H1 (cell line): ENCODE measurements around the gene ATF7IP2. TPM values are rescaled to one million over a fixed set of nuclear protein-coding genes. Genes with fewer than 3 reads are reported as not detected.

ENCODE experiments used
- CTCF ChIA-PET: fragments of 300-600 bp; sonication (Branson Sonifier 250); formaldehyde crosslinking; loops from one replicate; lab custom pipeline; 2021; ENCODE audit not compliant: partially characterized antibody; lab: Charles Lee
- POLR2A ChIA-PET: fragments of 300-600 bp; sonication (Branson Sonifier 250); formaldehyde crosslinking; loops from one replicate; lab custom pipeline; 2021; ENCODE audit warnings: inconsistent platforms; ENCODE audit not compliant: partially characterized antibody; lab: Charles Lee
- DNase-seq, 2 experiments: peaks; one replicate each; pipeline versions ENCODE4 v3.0.0 to v3.0.0-alpha.2; 2010 to 2022; ENCODE audit warnings: low spot score in 2 of 2, low read depth in 1 of 2, mixed read lengths in 1 of 2
- FAIRE-seq: peaks from 2 replicates; lab custom pipeline; 2011; peaks lifted over from hg19 to GRCh38; lab: Jason Lieb, UNC
- H2AFZ ChIP-seq: 2 replicates; pipeline ENCODE4 v1.8.1; 2012; ENCODE audit warnings: low read length, inconsistent platforms
- H2AK5ac ChIP-seq: 2 replicates; pipeline ENCODE4 v1.6.1; 2013; ENCODE audit warnings: low read depth, low read length
- H2BK120ac ChIP-seq: replicated peaks from 2 replicates; pipeline ENCODE3; 2013; ENCODE audit warnings: low read depth, low read length, inconsistent platforms
- H2BK12ac ChIP-seq: 2 replicates; pipeline ENCODE4 v1.6.1; 2013; ENCODE audit warnings: low read depth, low read length
- H2BK15ac ChIP-seq: 2 replicates; pipeline ENCODE4 v1.6.1; 2013; ENCODE audit warnings: low read length
- H2BK20ac ChIP-seq: 2 replicates; pipeline ENCODE4 v1.6.1; 2013; ENCODE audit warnings: low read length
- H2BK5ac ChIP-seq: 2 replicates; pipeline ENCODE4 v1.6.1; 2013; ENCODE audit warnings: low read depth, low read length
- H3K14ac ChIP-seq: 2 replicates; pipeline ENCODE4 v1.6.1; 2013; ENCODE audit warnings: inconsistent platforms; ENCODE audit not compliant: insufficient read length
- H3K18ac ChIP-seq: 2 replicates; pipeline ENCODE4 v1.6.1; 2013; ENCODE audit warnings: low read length; ENCODE audit errors: extremely low read depth
- H3K23ac ChIP-seq: 2 replicates; pipeline ENCODE4 v1.6.1; 2013; ENCODE audit warnings: inconsistent platforms; ENCODE audit not compliant: insufficient read length
- H3K23me2 ChIP-seq: 2 replicates; pipeline ENCODE4 v1.6.1; 2013; ENCODE audit warnings: low read depth, low read length
- H3K27ac ChIP-seq: 2 replicates; pipeline ENCODE4 v1.6.1; 2011; ENCODE audit warnings: low read depth, low read length, inconsistent platforms
- H3K27me3 ChIP-seq, 4 experiments: replicated peaks in 1 of 4; 1 replicate in 1 of 4; 2 replicates in 3 of 4; pipeline versions ENCODE4 v1.6.1 to v1.8.1; 2011 to 2013; ENCODE audit warnings: low read length in 3 of 4, mild to moderate bottlenecking in 3 of 4, inconsistent platforms in 2 of 4, mixed read lengths in 2 of 4, moderate library complexity in 1 of 4; ENCODE audit not compliant: control insufficient read depth in 3 of 4, insufficient read depth in 3 of 4; ENCODE audit errors: extremely low read depth in 1 of 4
- H3K36me3 ChIP-seq, 4 experiments: 2 replicates each; pipeline versions ENCODE4 v1.6.1 to v1.8.1; 2011 to 2013; ENCODE audit warnings: mild to moderate bottlenecking in 4 of 4, low read length in 3 of 4, moderate library complexity in 2 of 4, control low read depth in 1 of 4, inconsistent platforms in 1 of 4; ENCODE audit not compliant: insufficient read depth in 4 of 4, control insufficient read depth in 2 of 4
- H3K4ac ChIP-seq: replicated peaks from 2 replicates; pipeline ENCODE3; 2013; ENCODE audit warnings: low read length, low read depth, mixed read lengths, inconsistent platforms; ENCODE audit not compliant: insufficient read length
- H3K4me1 ChIP-seq, 4 experiments: replicated peaks in 1 of 4; 1 replicate in 1 of 4; 2 replicates in 3 of 4; pipeline versions ENCODE4 v1.6.1 to v1.8.1; 2011 to 2013; ENCODE audit warnings: low read length in 3 of 4, inconsistent platforms in 2 of 4, mixed read lengths in 1 of 4; ENCODE audit not compliant: insufficient read depth in 4 of 4, control insufficient read depth in 3 of 4
- H3K4me2 ChIP-seq, 2 experiments: 2 replicates each; pipeline versions ENCODE4 v1.6.1 to v1.8.1; 2011 to 2013; ENCODE audit warnings: low read depth in 2 of 2, low read length in 2 of 2, control low read depth in 1 of 2, inconsistent platforms in 1 of 2, mild to moderate bottlenecking in 1 of 2; ENCODE audit not compliant: insufficient read depth in 1 of 2
- H3K4me3 ChIP-seq, 4 experiments: fragments of 200-600, 300-600 bp in 1 of 4; sonication (generic), shearing (Covaris generic), sonication (Bioruptor Twin) in 1 of 4; 2 replicates each; pipeline versions ENCODE4 v1.5.1 to v1.8.1; 2011 to 2016; ENCODE audit warnings: low read length in 4 of 4, low read depth in 3 of 4, control low read depth in 2 of 4, inconsistent platforms in 2 of 4, mild to moderate bottlenecking in 2 of 4, mixed read lengths in 1 of 4, moderate library complexity in 1 of 4; ENCODE audit not compliant: insufficient read depth in 2 of 4; ENCODE audit errors: extremely low read depth in 1 of 4
- H3K56ac ChIP-seq: replicated peaks from 2 replicates; pipeline ENCODE3; 2013; ENCODE audit warnings: low read depth, mild to moderate bottlenecking, mixed read lengths, low read length, inconsistent platforms; ENCODE audit not compliant: insufficient read length
- H3K79me1 ChIP-seq: 2 replicates; pipeline ENCODE4 v1.6.1; 2013; ENCODE audit warnings: low read depth, low read length, control low read depth
- H3K79me2 ChIP-seq, 2 experiments: 2 replicates each; pipeline versions ENCODE4 v1.6.1 to v1.8.1; 2012 to 2013; ENCODE audit warnings: low read length in 2 of 2, mild to moderate bottlenecking in 2 of 2, inconsistent platforms in 1 of 2; ENCODE audit not compliant: insufficient read depth in 2 of 2, control insufficient read depth in 1 of 2
- H3K9ac ChIP-seq, 4 experiments: replicated peaks in 1 of 4; 1 replicate in 1 of 4; 2 replicates in 3 of 4; pipeline versions ENCODE4 v1.6.1 to v1.8.1; 2011 to 2013; ENCODE audit warnings: low read depth in 3 of 4, low read length in 3 of 4, control low read depth in 2 of 4, mild to moderate bottlenecking in 2 of 4, moderate library complexity in 2 of 4, inconsistent platforms in 1 of 4; ENCODE audit errors: extremely low read depth in 1 of 4
- H3K9me3 ChIP-seq, 2 experiments: 2 replicates each; pipeline versions ENCODE4 v1.6.1 to v1.8.1; 2012 to 2013; ENCODE audit warnings: mild to moderate bottlenecking in 2 of 2, moderate library complexity in 2 of 2, control low read depth in 1 of 2, inconsistent platforms in 1 of 2, low read depth in 1 of 2, low read length in 1 of 2, mixed read lengths in 1 of 2; ENCODE audit not compliant: insufficient read depth in 2 of 2
- H4K20me1 ChIP-seq, 2 experiments: replicated peaks in 1 of 2; 2 replicates each; pipeline versions ENCODE3 to v1.8.1; 2011 to 2013; ENCODE audit warnings: inconsistent platforms in 2 of 2, low read length in 2 of 2, mild to moderate bottlenecking in 1 of 2; ENCODE audit not compliant: insufficient read depth in 2 of 2, control insufficient read depth in 1 of 2
- H4K5ac ChIP-seq: 2 replicates; pipeline ENCODE4 v1.6.1; 2013; ENCODE audit warnings: low read length, low read depth, mixed read lengths, inconsistent platforms; ENCODE audit not compliant: insufficient read length
- H4K8ac ChIP-seq: 2 replicates; pipeline ENCODE4 v1.8.0; 2013; ENCODE audit warnings: mild to moderate bottlenecking, moderate library complexity, low read length, inconsistent platforms; ENCODE audit not compliant: insufficient read depth; ENCODE audit errors: extremely low read depth
- H4K91ac ChIP-seq: replicated peaks from 2 replicates; pipeline ENCODE3; 2013; ENCODE audit warnings: low read length, mixed read lengths, inconsistent platforms; ENCODE audit not compliant: insufficient read length
- ASH2L ChIP-seq: fragments of 200-600, 300-600 bp; sonication (generic); IDR thresholded peaks from one replicate; pipeline ENCODE4 v1.7.1; 2017; ENCODE audit warnings: low read length
- ATF2 ChIP-seq: IDR thresholded peaks from 2 replicates; pipeline ENCODE4 v1.6.1; 2012; ENCODE audit warnings: low read length, inconsistent platforms
- RAD21 ChIP-seq, 2 experiments: IDR thresholded peaks in 1 of 2; conservative IDR thresholded peaks in 1 of 2; 2 replicates each; pipeline ENCODE4 v1.6.1; 2011; ENCODE audit warnings: low read depth in 2 of 2, low read length in 2 of 2, improper control_type of control experiment in 1 of 2, inconsistent platforms in 1 of 2, mild to moderate bottlenecking in 1 of 2, moderate library complexity in 1 of 2
- RBBP5 ChIP-seq: IDR thresholded peaks from 2 replicates; pipeline ENCODE4 v1.7.1; 2012; ENCODE audit warnings: low read depth, mild to moderate bottlenecking, inconsistent platforms, low read length, moderate library complexity, borderline replicate concordance
- RFX5 ChIP-seq: IDR thresholded peaks from 2 replicates; pipeline ENCODE4 v1.6.1; 2011; ENCODE audit warnings: low read depth, low read length, improper control_type of control experiment, borderline replicate concordance
- SIRT6 ChIP-seq: IDR thresholded peaks from one replicate; pipeline ENCODE4 v1.7.1; 2012; ENCODE audit warnings: low read length, inconsistent platforms
- TAF1 ChIP-seq: IDR thresholded peaks from 2 replicates; pipeline ENCODE4 v1.6.1; 2011; ENCODE audit warnings: mild to moderate bottlenecking, low read depth, low read length
- WGBS, 2 experiments: shearing (Covaris generic) in 1 of 2; methylation state at CpG; one replicate each; pipeline versions ENCODE4 v1.1.6 to v1.1.7; 2013 to 2015; ENCODE audit warnings: low lambda C conversion rate in 2 of 2, mixed read lengths in 2 of 2, inconsistent platforms in 1 of 2, low coverage in 1 of 2, missing lambda C conversion rate in 1 of 2; ENCODE audit not compliant: insufficient replicate concordance in 2 of 2, insufficient coverage in 1 of 2, insufficient read length in 1 of 2; ENCODE audit errors: extremely low coverage in 1 of 2, missing lambda C conversion rate in 1 of 2; 5-methylcytosine and 5-hydroxymethylcytosine counted together
- polyA plus RNA-seq, 7 experiments: library from polyadenylated mRNA; depleted of rRNA in 3 of 7; stranded (reverse) in 5 of 7; unstranded in 2 of 7; fragments of >200 nt in 5 of 7; fragments of 200-250 nt in 2 of 7; gene quantifications; 1 replicate in 5 of 7; 2 replicates in 1 of 7; 4 replicates in 1 of 7; pipeline versions ENCODE4 v1.2.1 to v1.2.3, GENCODE V29; 2011 to 2013; ENCODE audit warnings: missing spikeins in 2 of 7, mixed read lengths in 2 of 7
- total RNA-seq: library from RNA; stranded (reverse); fragmentation: NEBNext Ultra II Directional; extraction: Animal tissue kit (Norgen Biotek cat#: 25700); gene quantifications from 2 replicates; pipeline ENCODE4 v1.2.1, GENCODE V29; 2021

ATF7IP2 gene
- total and polyA plus RNA-seq, 2 of the 8 experiments (the other 6 are each of a cell fraction or from before 2014, with no cell fraction given): 28.7 to 32.8 TPM

- POLR2A ChIA-PET: no interaction called here
- no peak overlapping the region for H3K4me3 ChIP-seq
- FAIRE-seq (no peak), DNase-seq (no peak)
- H2BK12ac ChIP-seq: no peak overlapping the region
- H2AFZ ChIP-seq: no peak overlapping the region
- no peak overlapping the region for H3K18ac ChIP-seq
- no peaks in the 10 kb centered on the region for H3K27me3 ChIP-seq
- CTCF ChIA-PET: interaction anchor here (1.1 to 1.2 kb wide), 2 partner anchors 9 to 25 kb away, joined by 3 to 5 read pairs; no protein-coding TSS in a partner anchor
- H3K9ac ChIP-seq: no peak overlapping the region
- H3K36me3 ChIP-seq: no peaks in the 10 kb centered on the region
- no peak overlapping the region for H3K23ac ChIP-seq
- H3K9me3 ChIP-seq: no peaks in the 10 kb centered on the region; a peak in 1 of 4 replicates
- H2BK120ac ChIP-seq: no peak overlapping the region
- 0 out of 7 replicates have a peak, but pooled peaks cover 0 to 7% (median 0%) of the 10 kb centered on the region in 4 experiments for H3K4me1 ChIP-seq
- H3K4ac ChIP-seq: no peak overlapping the region
- no peak overlapping the region for H4K5ac ChIP-seq
- no peaks in the 10 kb centered on the region for H3K79me1 ChIP-seq
- H3K56ac ChIP-seq: no peak overlapping the region
- no peaks in the 10 kb centered on the region for H3K23me2 ChIP-seq
- no peak overlapping the region for H2BK15ac ChIP-seq
- H2BK5ac ChIP-seq: no peak overlapping the region
- H3K27ac ChIP-seq: no peak overlapping the region
- H3K79me2 ChIP-seq: no peaks in the 10 kb centered on the region
- H4K20me1 ChIP-seq: no peaks in the 10 kb centered on the region
- no peak overlapping the region for H2BK20ac ChIP-seq
- 84% methylated on average over 1 of the region's 1 CpG; no CpG with 5 or more reads in 1 of the 2 experiments for WGBS, 2 experiments
- TF ChIP-seq TAF1: no peak
- TF ChIP-seq SIRT6: no peak
- TF ChIP-seq RBBP5: no peak
- TF ChIP-seq ASH2L: no peak
- TF ChIP-seq RAD21 (IDR thresholded peaks at IDR 0.05 in 1 of 2, conservative IDR thresholded peaks at IDR 0.05 in 1 of 2; ENCODE audit: low read depth in 2 of 2, low read length in 2 of 2): no peak
- TF ChIP-seq ATF2: no peak
- no peak for TF ChIP-seq RFX5
- no peak overlapping the region for H2AK5ac ChIP-seq
- no peak overlapping the region for H3K14ac ChIP-seq
- H4K8ac ChIP-seq: no peak overlapping the region
- H4K91ac ChIP-seq: no peak overlapping the region
- no peak overlapping the region for H3K4me2 ChIP-seq
Observed at GRCh38 chr16:10490141-10490540, 104.3 kb downstream of the ATF7IP2 start.
